CD4-positive, CD25-positive, alpha-beta regulatory T cell (primary cell): ENCODE results near the gene AKR7A2. TPM values are rescaled to one million over a fixed set of nuclear protein-coding genes. Genes with fewer than 3 reads are reported as not detected.
"Not testable (repeated sequence)": the region's sequence is repeated elsewhere in the genome, so short reads cannot be mapped to it uniquely, and the experiment has no call there.

ENCODE experiments used
- ATAC-seq, 2 donors: fragments of 150-1000 bp; cut with Tn5 transposase; one replicate each; pipeline ENCODE4 v1.10.0; 2021; ENCODE audit warnings: low read depth in 2 of 2, moderate number of reproducible peaks in 2 of 2, moderate library complexity in 1 of 2
- DNase-seq, 3 donors: peaks; one replicate each; pipeline versions ENCODE4 v3.0.0 to v3.0.0-alpha.2; 2012 to 2022; ENCODE audit warnings: mixed read lengths in 1 of 3
- H3K27ac ChIP-seq: one replicate; pipeline ENCODE4 v1.7.0; 2013; ENCODE audit warnings: mild to moderate bottlenecking, low read length; ENCODE audit not compliant: insufficient read depth, poor library complexity, severe bottlenecking
- H3K27me3 ChIP-seq: one replicate; pipeline ENCODE4 v1.7.0; 2013; ENCODE audit warnings: low read length; ENCODE audit not compliant: control insufficient read depth, insufficient read depth
- H3K36me3 ChIP-seq: one replicate; pipeline ENCODE4 v1.7.0; 2013; ENCODE audit warnings: mild to moderate bottlenecking, low read length, moderate library complexity; ENCODE audit not compliant: control insufficient read depth, insufficient read depth
- H3K4me1 ChIP-seq: 2 replicates; pipeline ENCODE4 v1.7.0; 2013; ENCODE audit warnings: mild to moderate bottlenecking, low read length; ENCODE audit not compliant: insufficient read depth, control insufficient read depth, poor library complexity, severe bottlenecking
- H3K4me3 ChIP-seq: one replicate; pipeline ENCODE4 v1.7.0; 2013; ENCODE audit warnings: low read depth, mild to moderate bottlenecking, low read length, moderate library complexity
- H3K9me3 ChIP-seq, 2 experiments: 1 replicate in 1 of 2; 2 replicates in 1 of 2; pipeline ENCODE4 v1.7.0; 2013; ENCODE audit warnings: low read length in 2 of 2, mild to moderate bottlenecking in 1 of 2, moderate library complexity in 1 of 2; ENCODE audit not compliant: control insufficient read depth in 2 of 2
- H3K27ac Mint-ChIP-seq, 3 donors: one replicate each; pipeline ENCODE4 v1.8.0; 2020 to 2022; ENCODE audit warnings: mild to moderate bottlenecking in 3 of 3, mixed read lengths in 3 of 3, moderate library complexity in 2 of 3
- H3K27me3 Mint-ChIP-seq: one replicate; pipeline ENCODE4 v1.8.0; 2022; ENCODE audit warnings: mild to moderate bottlenecking, mixed read lengths
- H3K36me3 Mint-ChIP-seq: one replicate; pipeline ENCODE4 v1.8.0; 2020; ENCODE audit warnings: mixed read lengths
- H3K4me1 Mint-ChIP-seq, 4 donors: one replicate each; pipeline ENCODE4 v1.8.0; 2020 to 2022; ENCODE audit warnings: mixed read lengths in 4 of 4, mild to moderate bottlenecking in 1 of 4
- H3K4me3 Mint-ChIP-seq, 4 donors: one replicate each; pipeline ENCODE4 v1.8.0; 2020 to 2022; ENCODE audit warnings: mild to moderate bottlenecking in 4 of 4, mixed read lengths in 4 of 4, moderate library complexity in 3 of 4
- H3K9me3 Mint-ChIP-seq, 7 donors: one replicate each; pipeline ENCODE4 v1.8.0; 2020 to 2022; ENCODE audit warnings: mixed read lengths in 7 of 7, mild to moderate bottlenecking in 3 of 7, moderate library complexity in 2 of 7
- polyA plus RNA-seq, 4 donors: library from polyadenylated mRNA; unstranded; fragments of 300-500 nt; fragmentation: Illumina TruSeq; gene quantifications; one replicate each; pipeline ENCODE4 v1.2.3, GENCODE V29; 2021
- total RNA-seq: library from RNA; stranded (reverse); gene quantifications from one replicate; pipeline ENCODE4 v1.2.3, GENCODE V29; 2022

The AKR7A2 gene
- total and polyA plus RNA-seq, 5 donors from 2014 or later, result 20.5 to 133 (median 110) TPM

DNA sequence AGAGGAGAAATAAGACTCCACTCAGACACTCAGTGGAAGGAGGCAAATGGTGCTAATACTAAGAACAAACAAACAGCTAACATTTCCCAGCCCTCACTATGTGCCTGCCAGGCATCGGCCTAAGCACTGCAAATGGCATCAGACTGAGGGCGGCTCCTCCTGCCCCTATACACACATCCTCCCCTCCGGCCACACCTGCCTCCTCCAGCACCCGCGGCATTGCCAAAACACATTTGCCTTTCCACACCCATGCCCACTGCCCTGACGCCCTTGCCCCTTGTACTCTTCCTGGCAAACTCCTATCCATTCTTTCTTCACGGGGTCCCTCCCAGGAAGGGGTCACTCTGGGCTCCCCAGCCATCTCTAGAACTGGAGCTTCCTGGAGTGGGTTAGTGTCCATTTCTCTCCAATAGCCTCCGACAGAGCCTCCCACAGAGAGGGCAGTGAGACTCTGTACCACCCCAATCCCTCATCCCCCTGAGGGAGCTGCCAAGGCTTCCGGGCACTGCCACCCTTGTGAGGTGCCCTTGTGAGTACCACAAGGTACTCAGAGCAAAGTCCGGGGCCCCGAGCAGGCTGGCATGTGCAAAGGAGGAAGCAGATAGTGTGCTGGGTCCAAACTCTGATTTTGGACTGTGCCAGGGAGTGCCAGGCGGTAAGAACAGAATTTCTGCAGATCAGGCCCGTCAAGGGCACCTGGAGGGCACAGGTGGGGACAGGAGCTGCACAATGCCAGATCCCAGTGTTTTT lies 24.3 kb downstream of the AKR7A2 start:
- Mint-ChIP-seq H3K9me3 (peaks cover 0 to 7% (median 1%) of the 10 kb centered on the region in 7 donors), H3K4me3 (peak overlapping the region; percentile 24 to 61 (median 43)), H3K27me3 (peaks cover 7% of the 10 kb centered on the region), H3K27ac (no peak overlapping the region), H3K4me1 (peaks cover 0 to 14% (median 2%) of the 10 kb centered on the region in 4 donors), H3K36me3 (no peaks in the 10 kb centered on the region)
- no peak overlapping the region for H3K27ac ChIP-seq
- no peak for DNase-seq
- H3K27me3 ChIP-seq, result no peaks in the 10 kb centered on the region
- no peak for ATAC-seq
- peaks cover 7% of the 10 kb centered on the region for H3K4me1 ChIP-seq
- no peaks in the 10 kb centered on the region for H3K9me3 ChIP-seq
- no peaks in the 10 kb centered on the region for H3K36me3 ChIP-seq
- H3K4me3 ChIP-seq, result no peak overlapping the region

DNA sequence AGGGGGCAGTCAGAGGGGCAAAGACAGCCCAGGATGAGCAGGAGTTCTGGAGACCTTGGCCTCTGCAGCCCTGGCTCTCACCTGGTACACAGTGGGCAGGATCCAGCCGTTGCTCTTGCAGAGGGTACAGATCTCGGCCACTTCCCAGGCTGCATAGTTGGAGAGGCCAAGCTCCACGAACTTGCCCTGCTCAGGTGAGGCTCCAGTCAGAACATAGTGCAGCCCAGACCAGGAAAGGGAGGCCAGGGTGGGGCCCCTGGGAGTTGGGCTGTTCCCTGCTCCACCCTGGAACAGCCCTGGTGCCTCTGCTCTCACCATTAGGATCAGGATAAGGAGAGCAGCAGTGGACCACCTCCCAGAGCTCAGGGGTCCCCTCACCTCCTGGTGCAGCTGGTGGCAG lies 26.1 kb downstream of the AKR7A2 start:
- Mint-ChIP-seq H3K27me3 (peaks cover 10% of the 10 kb centered on the region), H3K4me1 (peaks cover 0 to 14% (median 2%) of the 10 kb centered on the region in 4 donors)
- not testable (repeated sequence) for H3K27me3 ChIP-seq, H3K4me1 ChIP-seq, H3K4me3 Mint-ChIP-seq, DNase-seq, H3K9me3 ChIP-seq, H3K27ac Mint-ChIP-seq, H3K36me3 Mint-ChIP-seq, H3K9me3 Mint-ChIP-seq, H3K27ac ChIP-seq, H3K4me3 ChIP-seq, H3K36me3 ChIP-seq, ATAC-seq

DNA sequence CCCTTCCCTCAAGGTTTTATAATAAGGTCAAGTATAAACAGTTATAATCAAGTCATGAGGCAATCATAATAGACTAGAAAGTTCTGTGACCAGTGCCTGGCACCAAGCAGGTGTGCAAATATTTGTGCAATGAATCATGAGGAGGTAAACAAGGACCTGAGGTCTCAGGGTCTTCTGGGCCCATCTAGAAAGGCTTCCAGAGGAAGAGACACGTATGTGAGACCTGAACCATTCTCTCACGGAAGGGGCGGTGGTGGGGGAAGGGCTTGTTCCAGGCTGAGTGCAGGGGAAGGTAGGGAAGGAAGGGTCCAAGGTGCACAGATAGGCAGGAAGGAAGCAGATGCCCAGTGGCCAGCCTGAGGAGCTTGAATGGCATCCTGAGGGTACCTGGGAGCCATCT lies 26.6 kb downstream of the AKR7A2 start:
- not testable (repeated sequence) for DNase-seq, H3K36me3 ChIP-seq, H3K27ac Mint-ChIP-seq, H3K9me3 ChIP-seq, H3K9me3 Mint-ChIP-seq, H3K36me3 Mint-ChIP-seq, H3K27me3 ChIP-seq, ATAC-seq, H3K4me1 ChIP-seq, H3K27ac ChIP-seq, H3K4me3 ChIP-seq, H3K4me3 Mint-ChIP-seq
- H3K27me3 Mint-ChIP-seq, result peaks cover 10% of the 10 kb centered on the region
- H3K4me1 Mint-ChIP-seq, result peaks cover 0 to 14% (median 2%) of the 10 kb centered on the region in 4 donors

DNA sequence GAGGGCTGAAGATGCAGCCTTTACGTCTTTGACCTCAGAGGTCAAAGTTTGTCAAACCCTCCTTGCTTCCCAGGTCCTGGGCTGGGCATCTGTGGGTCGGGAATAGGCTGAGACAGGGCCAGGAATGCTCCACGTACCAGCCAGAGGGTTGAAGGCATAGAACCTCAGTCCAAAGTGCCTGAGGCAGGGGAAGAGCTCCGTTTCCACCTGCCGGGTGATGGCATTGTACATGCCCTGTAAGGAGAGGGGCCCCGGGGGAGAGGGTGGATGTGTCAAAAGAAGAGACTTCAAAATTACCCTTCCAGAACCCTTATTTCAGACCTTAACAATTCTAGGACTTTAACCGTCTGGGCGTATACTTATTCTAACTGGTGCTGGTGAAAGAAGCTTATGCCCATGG lies 27.1 kb downstream of the AKR7A2 start:
- H3K4me3 ChIP-seq, result no peak overlapping the region
- peaks cover 0 to 14% (median 2%) of the 10 kb centered on the region in 4 donors for H3K4me1 Mint-ChIP-seq
- no peaks in the 10 kb centered on the region for H3K9me3 ChIP-seq
- H3K9me3 Mint-ChIP-seq, result peaks cover 0 to 6% (median 0%) of the 10 kb centered on the region in 7 donors
- H3K27me3 ChIP-seq, result no peaks in the 10 kb centered on the region
- H3K27me3 Mint-ChIP-seq, result peaks cover 10% of the 10 kb centered on the region
- DNase-seq, result no peak
- H3K36me3 Mint-ChIP-seq, result no peaks in the 10 kb centered on the region
- H3K36me3 ChIP-seq, result no peaks in the 10 kb centered on the region
- no peak for ATAC-seq
- no peak overlapping the region for H3K27ac Mint-ChIP-seq
- no peak overlapping the region for H3K27ac ChIP-seq
- peaks cover 7% of the 10 kb centered on the region for H3K4me1 ChIP-seq
- H3K4me3 Mint-ChIP-seq, result peak overlapping the region in 1 of 4 donors; percentile 21

GRCh38 chr1:19283891-19284290 lies 28.1 kb downstream of the AKR7A2 start:
- Histone ChIP-seq H3K9me3 (no peaks in the 10 kb centered on the region), H3K36me3 (no peaks in the 10 kb centered on the region), H3K27me3 (no peaks in the 10 kb centered on the region), H3K27ac (no peak overlapping the region), H3K4me1 (peaks cover 2% of the 10 kb centered on the region), H3K4me3 (no peak overlapping the region)
- no peak for ATAC-seq
- Mint-ChIP-seq H3K9me3 (peaks cover 0 to 5% (median 0%) of the 10 kb centered on the region in 7 donors), H3K27ac (no peak overlapping the region), H3K36me3 (no peaks in the 10 kb centered on the region), H3K27me3 (peaks cover 4% of the 10 kb centered on the region), H3K4me3 (no peak overlapping the region), H3K4me1 (peaks cover 0 to 10% (median 2%) of the 10 kb centered on the region in 4 donors)
- DNase-seq, result no peak

DNA sequence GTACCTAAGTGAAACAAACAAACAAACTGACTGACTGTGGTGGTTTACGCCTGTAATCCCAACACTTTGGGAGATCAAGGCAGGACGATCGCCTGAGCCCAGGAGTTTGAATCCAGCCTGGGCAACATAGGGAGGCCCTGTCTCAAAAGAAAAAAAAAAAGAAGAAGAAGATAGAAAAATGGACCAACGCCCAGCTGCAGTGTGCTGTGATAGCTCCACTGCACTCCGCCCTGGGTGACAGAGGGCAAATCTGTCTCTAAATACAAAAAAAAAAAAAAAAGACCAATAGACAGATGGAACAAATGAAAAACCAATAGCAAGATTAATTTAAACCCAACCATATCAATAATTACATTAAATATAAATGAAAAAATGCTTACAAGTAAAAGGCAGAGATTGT lies 37.3 kb downstream of the AKR7A2 start:
- no peak overlapping the region for H3K27ac Mint-ChIP-seq
- H3K4me3 Mint-ChIP-seq, result no peak overlapping the region
- no peak for DNase-seq
- H3K9me3 Mint-ChIP-seq, result peaks cover 0 to 14% (median 4%) of the 10 kb centered on the region in 7 donors
- Histone ChIP-seq H3K36me3 (no peaks in the 10 kb centered on the region), H3K4me3 (no peak overlapping the region), H3K27me3 (peaks cover 2% of the 10 kb centered on the region), H3K4me1 (no peaks in the 10 kb centered on the region), H3K27ac (no peak overlapping the region), H3K9me3 (no peaks in the 10 kb centered on the region)
- peaks cover 25% of the 10 kb centered on the region for H3K27me3 Mint-ChIP-seq
- peaks cover 6% of the 10 kb centered on the region for H3K36me3 Mint-ChIP-seq
- no peak for ATAC-seq
- H3K4me1 Mint-ChIP-seq, result peaks cover 0 to 6% (median 0%) of the 10 kb centered on the region in 4 donors

- H3K36me3 Mint-ChIP-seq, DNase-seq, H3K27me3 ChIP-seq, H3K4me3 ChIP-seq, ATAC-seq, H3K9me3 ChIP-seq, H3K4me1 Mint-ChIP-seq, H3K36me3 ChIP-seq, H3K4me1 ChIP-seq, H3K27ac ChIP-seq, H3K27ac Mint-ChIP-seq, H3K4me3 Mint-ChIP-seq: not testable (repeated sequence)
- Mint-ChIP-seq H3K27me3 (peaks cover 25% of the 10 kb centered on the region), H3K9me3 (peaks cover 0 to 13% (median 2%) of the 10 kb centered on the region in 7 donors)
Measured at GRCh38 chr1:19273844-19274531, 38.0 kb downstream of the AKR7A2 start.
